H9 (cell line): ENCODE measurements around the gene KIF12. TPM values are rescaled to one million over a fixed set of nuclear protein-coding genes. Genes with fewer than 3 reads are reported as not detected.

ENCODE experiments used
- DNase-seq: peaks from one replicate; pipeline ENCODE4 v3.0.0-alpha.2; 2017
- H2AFZ ChIP-seq: one replicate; pipeline ENCODE4 v1.6.1; 2013; ENCODE audit warnings: mild to moderate bottlenecking, low read length, control low read depth, moderate library complexity
- H2AK5ac ChIP-seq: 2 replicates; pipeline ENCODE4 v1.6.1; 2013; ENCODE audit warnings: low read length, control low read depth, mixed read lengths; ENCODE audit not compliant: insufficient read length
- H2BK120ac ChIP-seq: one replicate; pipeline ENCODE4 v1.6.1; 2013; ENCODE audit warnings: low read depth, mild to moderate bottlenecking, low read length, control low read depth, inconsistent platforms; ENCODE audit not compliant: poor library complexity, severe bottlenecking
- H2BK12ac ChIP-seq: 2 replicates; pipeline ENCODE4 v1.6.1; 2013; ENCODE audit warnings: low read length, control low read depth, mixed read lengths, low read depth; ENCODE audit not compliant: insufficient read length
- H2BK15ac ChIP-seq: 2 replicates; pipeline ENCODE4 v1.6.1; 2013; ENCODE audit warnings: low read depth, low read length, control low read depth
- H2BK20ac ChIP-seq: one replicate; pipeline ENCODE4 v1.6.1; 2013; ENCODE audit warnings: low read depth, mild to moderate bottlenecking, low read length, control low read depth, inconsistent platforms; ENCODE audit not compliant: poor library complexity, severe bottlenecking
- H2BK5ac ChIP-seq: 2 replicates; pipeline ENCODE4 v1.6.1; 2013; ENCODE audit warnings: low read length, control low read depth, mixed read lengths; ENCODE audit not compliant: insufficient read length
- H3K14ac ChIP-seq: 2 replicates; pipeline ENCODE4 v1.6.1; 2013; ENCODE audit warnings: low read length, control low read depth; ENCODE audit not compliant: insufficient read depth
- H3K18ac ChIP-seq: 2 replicates; pipeline ENCODE4 v1.6.1; 2013; ENCODE audit warnings: low read depth, mild to moderate bottlenecking, mixed read lengths, low read length, control low read depth; ENCODE audit not compliant: insufficient read length
- H3K23ac ChIP-seq: 2 replicates; pipeline ENCODE4 v1.6.1; 2013; ENCODE audit warnings: low read length, control low read depth, mixed read lengths, low read depth; ENCODE audit not compliant: insufficient read length
- H3K23me2 ChIP-seq: 2 replicates; pipeline ENCODE4 v1.6.1; 2013; ENCODE audit warnings: low read depth, mild to moderate bottlenecking, mixed read lengths, low read length, control low read depth; ENCODE audit not compliant: insufficient read length, poor library complexity, severe bottlenecking
- H3K27ac ChIP-seq: 2 replicates; pipeline ENCODE4 v1.5.1; 2013; ENCODE audit warnings: low read length, control low read depth, mixed read lengths, low read depth; ENCODE audit not compliant: insufficient read length
- H3K27me3 ChIP-seq: 2 replicates; pipeline ENCODE4 v1.6.1; 2013; ENCODE audit warnings: low read length, control low read depth, inconsistent platforms; ENCODE audit not compliant: insufficient read depth
- H3K4ac ChIP-seq: 2 replicates; pipeline ENCODE4 v1.6.1; 2013; ENCODE audit warnings: low read depth, mild to moderate bottlenecking, control low read depth, inconsistent platforms, low read length, moderate library complexity
- H3K4me1 ChIP-seq: 2 replicates; pipeline ENCODE4 v1.6.1; 2013; ENCODE audit warnings: low read length, control low read depth, inconsistent platforms; ENCODE audit not compliant: insufficient read depth
- H3K4me2 ChIP-seq: 2 replicates; pipeline ENCODE4 v1.6.1; 2013; ENCODE audit warnings: low read length, control low read depth, mixed read lengths; ENCODE audit not compliant: insufficient read length, insufficient read depth
- H3K56ac ChIP-seq: 2 replicates; pipeline ENCODE4 v1.6.1; 2013; ENCODE audit warnings: low read depth, mild to moderate bottlenecking, mixed read lengths, low read length, control low read depth; ENCODE audit not compliant: insufficient read length
- H3K79me1 ChIP-seq: 2 replicates; pipeline ENCODE4 v1.6.1; 2013; ENCODE audit warnings: low read depth, mild to moderate bottlenecking, moderate library complexity, low read length, control low read depth, inconsistent platforms; ENCODE audit not compliant: insufficient read depth, poor library complexity, severe bottlenecking
- H3K79me2 ChIP-seq: 2 replicates; pipeline ENCODE4 v1.6.1; 2013; ENCODE audit warnings: low read length, control low read depth, inconsistent platforms; ENCODE audit not compliant: insufficient read depth
- H3K9ac ChIP-seq: 2 replicates; pipeline ENCODE4 v1.6.1; 2013; ENCODE audit warnings: low read length, control low read depth, mixed read lengths; ENCODE audit not compliant: insufficient read length; ENCODE audit errors: extremely low read depth
- H3K9me3 ChIP-seq: one replicate; pipeline ENCODE4 v1.6.1; 2013; ENCODE audit warnings: low read depth, low read length, inconsistent platforms; ENCODE audit not compliant: control insufficient read depth
- H3T11ph ChIP-seq: one replicate; pipeline ENCODE4 v1.6.1; 2013; ENCODE audit warnings: mild to moderate bottlenecking, low read length, control low read depth, inconsistent platforms
- H4K20me1 ChIP-seq: one replicate; pipeline ENCODE4 v1.6.1; 2013; ENCODE audit not compliant: control insufficient read depth, insufficient read length, insufficient read depth
- H4K5ac ChIP-seq: 2 replicates; pipeline ENCODE4 v1.6.1; 2013; ENCODE audit warnings: low read depth, mild to moderate bottlenecking, mixed read lengths, low read length, control low read depth; ENCODE audit not compliant: insufficient read length
- H4K8ac ChIP-seq: replicated peaks from 2 replicates; pipeline ENCODE4 v1.6.1; 2013; ENCODE audit warnings: low read length, control low read depth, mixed read lengths, low read depth; ENCODE audit not compliant: insufficient read length
- H4K91ac ChIP-seq: 2 replicates; pipeline ENCODE4 v1.6.1; 2013; ENCODE audit warnings: low read depth, mild to moderate bottlenecking, moderate library complexity, mixed read lengths, low read length, control low read depth; ENCODE audit not compliant: insufficient read length
- H3K27ac Mint-ChIP-seq, 3 experiments: 2 replicates in 2 of 3; 3 replicates in 1 of 3; pipeline ENCODE4 v1.8.0; 2020 to 2021; ENCODE audit warnings: mixed read lengths in 3 of 3, mild to moderate bottlenecking in 1 of 3, moderate library complexity in 1 of 3
- H3K27me3 Mint-ChIP-seq: 2 replicates; pipeline ENCODE4 v1.8.0; 2021; ENCODE audit warnings: low read depth, mild to moderate bottlenecking, moderate library complexity, mixed read lengths
- H3K36me3 Mint-ChIP-seq, 3 experiments: 2 replicates in 2 of 3; 3 replicates in 1 of 3; pipeline ENCODE4 v1.8.0; 2020 to 2021; ENCODE audit warnings: low read depth in 3 of 3, mixed read lengths in 3 of 3; ENCODE audit not compliant: insufficient read depth in 1 of 3
- H3K4me1 Mint-ChIP-seq, 2 experiments: 2 replicates each; pipeline ENCODE4 v1.8.0; 2020; ENCODE audit warnings: mixed read lengths in 2 of 2
- H3K4me3 Mint-ChIP-seq, 2 experiments: 2 replicates in 1 of 2; 3 replicates in 1 of 2; pipeline ENCODE4 v1.8.0; 2020 to 2021; ENCODE audit warnings: mild to moderate bottlenecking in 2 of 2, mixed read lengths in 2 of 2, moderate library complexity in 1 of 2
- H3K9me3 Mint-ChIP-seq, 2 experiments: 2 replicates in 1 of 2; 3 replicates in 1 of 2; pipeline ENCODE4 v1.8.0; 2020; ENCODE audit warnings: mild to moderate bottlenecking in 2 of 2, mixed read lengths in 2 of 2, moderate library complexity in 1 of 2
- CTCF ChIP-seq: fragments of 200-600 bp; sonication (generic); conservative IDR thresholded peaks from 3 replicates; pipeline ENCODE4 v1.8.0; 2021; ENCODE audit warnings: antibody characterized with exemption, mild to moderate bottlenecking
- WGBS: extraction: QIAGEN DNeasy Blood & Tissue Kit; methylation state at CpG from one replicate; pipeline ENCODE4 v1.1.7; 2013; ENCODE audit warnings: missing lambda C conversion rate, low lambda C conversion rate, mixed read lengths; ENCODE audit not compliant: insufficient read length; ENCODE audit errors: extremely low coverage; 5-methylcytosine and 5-hydroxymethylcytosine counted together
- total RNA-seq: library from RNA; stranded (reverse); gene quantifications from 2 replicates; pipeline ENCODE4 v1.2.1, GENCODE V29; 2021

The KIF12 gene
- total RNA-seq, 1 experiment from 2014 or later, result 3.3 TPM

- peaks cover 0 to 7% (median 2%) of the 10 kb centered on the region in 3 experiments; a peak in 3 of 7 replicates for H3K36me3 Mint-ChIP-seq
- no peak overlapping the region for H2BK5ac ChIP-seq
- H2BK15ac ChIP-seq, result no peak overlapping the region
- H3K4me3 Mint-ChIP-seq, result no peak overlapping the region
- no peak overlapping the region for H3K23ac ChIP-seq
- no peaks in the 10 kb centered on the region for H3K79me2 ChIP-seq
- H2BK120ac ChIP-seq, result no peak overlapping the region
- H2AK5ac ChIP-seq, result no peak overlapping the region
- no peak overlapping the region for H3K4me2 ChIP-seq
- no peaks in the 10 kb centered on the region; a peak in 1 of 5 replicates for H3K9me3 Mint-ChIP-seq
- no peak overlapping the region for H2AFZ ChIP-seq
- no peaks in the 10 kb centered on the region for H3K9me3 ChIP-seq
- no peak overlapping the region for H3K27ac ChIP-seq
- H3K27me3 ChIP-seq, result no peaks in the 10 kb centered on the region
- H3T11ph ChIP-seq, result no peak overlapping the region
- no peak overlapping the region for H3K27ac Mint-ChIP-seq
- peaks cover 0 to under 1% of the 10 kb centered on the region in 2 experiments; a peak in 1 of 4 replicates for H3K4me1 Mint-ChIP-seq
- H3K23me2 ChIP-seq, result no peaks in the 10 kb centered on the region
- no peaks in the 10 kb centered on the region for H4K20me1 ChIP-seq
- H4K5ac ChIP-seq, result no peak overlapping the region
- no peak overlapping the region for H3K56ac ChIP-seq
- H3K4me1 ChIP-seq, result no peaks in the 10 kb centered on the region
- H3K4ac ChIP-seq, result no peak overlapping the region
- no peak for DNase-seq
- H4K8ac ChIP-seq, result no peak overlapping the region
- H3K9ac ChIP-seq, result no peak overlapping the region
- H3K14ac ChIP-seq, result no peak overlapping the region
- TF ChIP-seq CTCF, result no peak
- no CpG with 5 or more reads among the region's 8 CpGs for WGBS
- H4K91ac ChIP-seq, result no peak overlapping the region
- no peaks in the 10 kb centered on the region for H3K79me1 ChIP-seq
- no peak overlapping the region for H2BK12ac ChIP-seq
- H2BK20ac ChIP-seq, result no peak overlapping the region
- H3K27me3 Mint-ChIP-seq, result peaks cover 21% of the 10 kb centered on the region
- H3K18ac ChIP-seq, result no peak overlapping the region
These were observed 7.4 kb downstream of the KIF12 start for GRCh38 chr9:114091711-114092110.
